ENCODE results near the gene SLC26A5.
A peak's percentile ranks its signal among the peaks of the same experiment; 100 is the strongest.
"Not testable (repeated sequence)": the region's sequence is repeated elsewhere in the genome, so short reads cannot be mapped to it uniquely, and the experiment has no call there.

The SLC26A5 gene

GRCh38 chr7:103446049-103446520 is at the start of gene SLC26A5:
SLC26A5 (minus strand) TSS chr7:103446207; CDS start chr7:103421514, 24,693 bp downstream.
- peak within 1 kb of the TSS; percentile 66 for H3K4me3 Mint-ChIP-seq
- no peak within 1 kb of the TSS for H3K27ac Mint-ChIP-seq
- peaks cover 9% of the 10 kb centered on the region for H3K4me1 Mint-ChIP-seq
- no peaks in the 10 kb centered on the region for H3K36me3 Mint-ChIP-seq
- H3K9me3 Mint-ChIP-seq, result peaks cover 1% of the 10 kb centered on the region
- DNase-seq (ENCODE audit: low spot score in 2 of 2) (no peak), ATAC-seq (peak; percentile 72)

GRCh38 chr7:103487419-103487818 is 41.4 kb upstream of the SLC26A5 start:
- DNase-seq (ENCODE audit: low spot score in 2 of 2) (no peak), ATAC-seq (no peak)
- H3K4me3 Mint-ChIP-seq, result no peak overlapping the region
- H3K9me3 Mint-ChIP-seq, result no peaks in the 10 kb centered on the region
- no peaks in the 10 kb centered on the region for H3K4me1 Mint-ChIP-seq
- no peak overlapping the region for H3K27ac Mint-ChIP-seq
- no peaks in the 10 kb centered on the region for H3K36me3 Mint-ChIP-seq

GRCh38 chr7:103486873-103487272 is 40.9 kb upstream of the SLC26A5 start:
- not testable (repeated sequence) for DNase-seq (ENCODE audit: low spot score in 2 of 2); ATAC-seq; H3K36me3 Mint-ChIP-seq; H3K27ac Mint-ChIP-seq; H3K4me3 Mint-ChIP-seq; H3K9me3 Mint-ChIP-seq; H3K4me1 Mint-ChIP-seq

- H3K9me3 Mint-ChIP-seq, result no peaks in the 10 kb centered on the region
- no peaks in the 10 kb centered on the region for H3K36me3 Mint-ChIP-seq
- no peak overlapping the region for H3K4me3 Mint-ChIP-seq
- H3K27ac Mint-ChIP-seq, result no peak overlapping the region
- ATAC-seq (no peak), DNase-seq (ENCODE audit: low spot score in 2 of 2) (no peak)
- H3K4me1 Mint-ChIP-seq, result no peaks in the 10 kb centered on the region
Observed at GRCh38 chr7:103480771-103481170, 34.8 kb upstream of the SLC26A5 start.

GRCh38 chr7:103474956-103475355 is 28.9 kb upstream of the SLC26A5 start:
- Mint-ChIP-seq H3K9me3 (no peaks in the 10 kb centered on the region), H3K4me3 (no peak overlapping the region), H3K36me3 (no peaks in the 10 kb centered on the region), H3K27ac (no peak overlapping the region), H3K4me1 (no peaks in the 10 kb centered on the region)
- ATAC-seq (no peak), DNase-seq (ENCODE audit: low spot score in 2 of 2) (no peak)

- no peak overlapping the region for H3K27ac Mint-ChIP-seq
- no peak overlapping the region for H3K4me3 Mint-ChIP-seq
- no peak for ATAC-seq
- H3K9me3 Mint-ChIP-seq, result no peaks in the 10 kb centered on the region
- H3K36me3 Mint-ChIP-seq, result no peaks in the 10 kb centered on the region
- H3K4me1 Mint-ChIP-seq, result no peaks in the 10 kb centered on the region
- DNase-seq (ENCODE audit: low spot score in 2 of 2), result no peak
Observed at GRCh38 chr7:103469095-103469948, 23.3 kb upstream of the SLC26A5 start.

- no peak for DNase-seq (ENCODE audit: low spot score in 2 of 2)
- ATAC-seq, result no peak
- Mint-ChIP-seq H3K4me1 (no peaks in the 10 kb centered on the region), H3K36me3 (no peaks in the 10 kb centered on the region), H3K9me3 (no peaks in the 10 kb centered on the region), H3K4me3 (no peak overlapping the region), H3K27ac (no peak overlapping the region)
Observed at GRCh38 chr7:103466814-103467213, 20.8 kb upstream of the SLC26A5 start.

GRCh38 chr7:103462358-103462757 is 16.4 kb upstream of the SLC26A5 start:
- H3K4me3 Mint-ChIP-seq, result no peak overlapping the region
- H3K36me3 Mint-ChIP-seq, result no peaks in the 10 kb centered on the region
- no peak for DNase-seq (ENCODE audit: low spot score in 2 of 2)
- no peaks in the 10 kb centered on the region for H3K9me3 Mint-ChIP-seq
- ATAC-seq, result no peak
- H3K27ac Mint-ChIP-seq, result no peak overlapping the region
- no peaks in the 10 kb centered on the region for H3K4me1 Mint-ChIP-seq

- no peak overlapping the region for H3K4me3 Mint-ChIP-seq
- peak; percentile 77 for ATAC-seq
- H3K27ac Mint-ChIP-seq, result no peak overlapping the region
- peak; percentile 12 to 55 for DNase-seq (ENCODE audit: low spot score in 2 of 2)
- H3K9me3 Mint-ChIP-seq, result peaks cover 8% of the 10 kb centered on the region
- H3K36me3 Mint-ChIP-seq, result no peaks in the 10 kb centered on the region
- peaks cover 9% of the 10 kb centered on the region for H3K4me1 Mint-ChIP-seq
Observed at GRCh38 chr7:103447073-103447960, 1.3 kb upstream of the SLC26A5 start.

GRCh38 chr7:103445228-103446048 is 569 bp downstream of the SLC26A5 start:
- Mint-ChIP-seq H3K4me1 (peaks cover 9% of the 10 kb centered on the region), H3K36me3 (no peaks in the 10 kb centered on the region), H3K4me3 (peak overlapping the region; percentile 66), H3K27ac (no peak overlapping the region), H3K9me3 (no peaks in the 10 kb centered on the region)
- DNase-seq (ENCODE audit: low spot score in 2 of 2) (no peak), ATAC-seq (peak; percentile 31)

- no peak for DNase-seq (ENCODE audit: low spot score in 2 of 2)
- no peaks in the 10 kb centered on the region for H3K36me3 Mint-ChIP-seq
- ATAC-seq, result no peak
- H3K4me1 Mint-ChIP-seq, result no peaks in the 10 kb centered on the region
- no peak overlapping the region for H3K27ac Mint-ChIP-seq
- no peak overlapping the region for H3K4me3 Mint-ChIP-seq
- H3K9me3 Mint-ChIP-seq, result no peaks in the 10 kb centered on the region
Observed at GRCh38 chr7:103439661-103440060, 6.3 kb downstream of the SLC26A5 start.

- no peak overlapping the region for H3K4me3 Mint-ChIP-seq
- ATAC-seq (no peak), DNase-seq (ENCODE audit: low spot score in 2 of 2) (no peak)
- no peak overlapping the region for H3K27ac Mint-ChIP-seq
- H3K9me3 Mint-ChIP-seq, result no peaks in the 10 kb centered on the region
- H3K4me1 Mint-ChIP-seq, result no peaks in the 10 kb centered on the region
- no peaks in the 10 kb centered on the region for H3K36me3 Mint-ChIP-seq
Observed at GRCh38 chr7:103437623-103438022, 8.4 kb downstream of the SLC26A5 start.

- H3K36me3 Mint-ChIP-seq, result no peaks in the 10 kb centered on the region
- H3K4me1 Mint-ChIP-seq, result no peaks in the 10 kb centered on the region
- no peak for DNase-seq (ENCODE audit: low spot score in 2 of 2)
- no peak for ATAC-seq
- H3K9me3 Mint-ChIP-seq, result no peaks in the 10 kb centered on the region
- no peak overlapping the region for H3K4me3 Mint-ChIP-seq
- H3K27ac Mint-ChIP-seq, result no peak overlapping the region
Observed at GRCh38 chr7:103432712-103433111, 13.3 kb downstream of the SLC26A5 start.

- no peak for DNase-seq (ENCODE audit: low spot score in 2 of 2)
- Mint-ChIP-seq H3K4me3 (no peak overlapping the region), H3K27ac (no peak overlapping the region), H3K9me3 (no peaks in the 10 kb centered on the region), H3K36me3 (no peaks in the 10 kb centered on the region), H3K4me1 (no peaks in the 10 kb centered on the region)
- ATAC-seq, result no peak
Observed at GRCh38 chr7:103425177-103425576, 20.8 kb downstream of the SLC26A5 start.

Measured in stimulated activated effector memory CD8-positive, alpha-beta T cell treated with anti-CD3 and anti-CD28 coated beads, Interleukin-12 subunit alpha, Interleukin-12 subunit beta, amount 100 ng/mL, for 72 hours (primary cell).